ENCODE data around the gene DDIT4L.
"Not testable (repeated sequence)": the region's sequence is repeated elsewhere in the genome, so short reads cannot be mapped to it uniquely, and the experiment has no call there.

Gene DDIT4L

DNA sequence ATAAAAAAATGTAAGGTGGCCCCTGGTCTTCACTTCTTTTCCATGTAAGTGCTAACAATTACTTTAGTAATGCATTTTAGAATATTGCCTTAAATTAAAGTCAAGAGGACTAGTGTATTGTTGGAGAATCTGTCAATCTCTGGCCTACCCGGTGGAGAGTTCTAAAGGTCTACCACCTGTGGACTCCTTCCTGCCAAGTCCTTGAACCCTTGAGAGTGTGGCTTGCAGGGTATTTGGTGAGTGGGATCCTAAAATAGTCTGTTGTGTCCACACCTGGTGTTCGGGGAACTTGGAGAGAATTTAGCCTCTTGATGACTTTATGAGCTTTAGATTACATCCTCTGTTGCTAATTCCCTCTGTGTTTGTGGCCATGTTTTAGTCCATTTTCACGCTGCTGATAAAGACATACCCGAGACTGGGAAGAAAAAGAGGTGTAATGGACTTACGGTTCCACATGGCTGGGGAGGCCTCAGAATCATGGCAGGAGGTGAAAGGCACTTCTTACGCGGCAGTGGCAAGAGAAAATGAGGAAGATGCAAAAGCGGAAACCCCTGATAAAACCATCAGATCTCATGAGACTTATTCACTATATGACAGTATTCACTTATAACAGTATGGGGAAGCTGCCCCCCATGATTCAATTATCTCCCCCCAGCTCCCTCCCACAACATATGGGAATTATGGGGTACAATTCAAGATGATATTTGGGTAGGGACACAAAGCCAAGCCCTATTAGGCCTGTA, 23.8 kb downstream of the DDIT4L start:
- DNase-seq (ENCODE audit: low read depth in 3 of 3, low spot score in 1 of 3): no peak

DNA sequence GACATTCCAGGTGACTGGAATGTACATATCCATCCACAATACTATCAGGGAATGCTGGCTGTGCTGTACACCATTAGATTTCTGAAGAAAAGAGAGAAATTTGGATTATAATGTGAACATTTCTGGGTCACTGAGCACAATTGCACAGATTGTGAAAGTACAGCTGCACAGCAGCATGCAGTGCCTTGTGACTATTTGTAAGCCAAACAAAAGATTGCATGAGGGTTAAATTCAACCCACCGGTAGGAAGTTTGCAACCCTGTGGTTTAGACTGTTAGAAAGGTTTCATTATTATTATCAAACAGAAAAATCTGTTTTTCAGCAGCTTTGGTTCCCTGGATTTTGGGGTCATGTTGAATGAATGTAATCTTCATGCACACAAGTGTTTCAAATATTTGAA, 24.5 kb downstream of the DDIT4L start:
- DNase-seq (ENCODE audit: low read depth in 3 of 3, low spot score in 1 of 3): no peak

DNA sequence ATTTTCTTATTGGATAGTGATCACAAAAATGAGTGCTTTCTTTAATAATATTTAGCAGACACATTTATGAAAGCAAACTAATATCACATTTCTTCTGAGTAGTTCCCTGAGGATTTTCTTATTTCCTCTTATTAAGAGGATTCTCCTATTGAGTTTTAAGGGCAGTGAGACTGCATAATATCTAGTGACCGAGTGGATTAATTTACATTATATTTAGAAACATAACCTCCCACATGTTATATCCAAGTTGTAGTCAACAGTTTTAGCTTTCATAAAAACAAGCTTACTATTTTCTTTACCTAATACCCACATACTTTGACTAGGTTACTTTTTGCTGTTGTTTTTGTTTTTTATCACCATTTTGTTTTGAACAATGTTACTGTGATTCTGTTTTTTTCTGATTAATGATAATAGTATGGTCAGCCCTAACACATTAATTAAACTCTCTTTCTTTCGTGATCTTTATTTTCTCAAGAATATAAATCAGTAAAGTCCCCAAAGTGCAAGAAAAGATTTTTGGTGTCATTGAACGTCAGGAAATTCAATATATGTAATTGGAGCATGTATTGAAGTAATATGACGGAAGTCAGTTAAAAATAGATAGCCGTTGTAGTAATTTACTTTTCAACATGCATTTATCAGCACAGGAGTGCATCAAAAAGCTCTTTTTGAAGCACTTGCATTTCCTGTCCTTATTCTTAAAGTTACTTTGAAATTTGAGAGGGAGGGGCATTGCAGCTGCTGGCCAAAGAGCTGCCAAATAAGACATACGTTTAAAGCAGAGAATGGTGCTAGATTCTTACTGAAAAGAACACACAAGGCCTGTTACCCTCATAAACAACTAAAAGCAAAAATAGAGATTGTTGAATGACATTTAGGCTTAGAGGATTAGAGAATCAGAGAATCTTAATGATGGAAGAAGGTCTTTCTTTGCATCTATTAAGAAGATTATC, 25.2 kb downstream of the DDIT4L start:
- no peak for DNase-seq (ENCODE audit: low read depth in 3 of 3, low spot score in 1 of 3)

DNA sequence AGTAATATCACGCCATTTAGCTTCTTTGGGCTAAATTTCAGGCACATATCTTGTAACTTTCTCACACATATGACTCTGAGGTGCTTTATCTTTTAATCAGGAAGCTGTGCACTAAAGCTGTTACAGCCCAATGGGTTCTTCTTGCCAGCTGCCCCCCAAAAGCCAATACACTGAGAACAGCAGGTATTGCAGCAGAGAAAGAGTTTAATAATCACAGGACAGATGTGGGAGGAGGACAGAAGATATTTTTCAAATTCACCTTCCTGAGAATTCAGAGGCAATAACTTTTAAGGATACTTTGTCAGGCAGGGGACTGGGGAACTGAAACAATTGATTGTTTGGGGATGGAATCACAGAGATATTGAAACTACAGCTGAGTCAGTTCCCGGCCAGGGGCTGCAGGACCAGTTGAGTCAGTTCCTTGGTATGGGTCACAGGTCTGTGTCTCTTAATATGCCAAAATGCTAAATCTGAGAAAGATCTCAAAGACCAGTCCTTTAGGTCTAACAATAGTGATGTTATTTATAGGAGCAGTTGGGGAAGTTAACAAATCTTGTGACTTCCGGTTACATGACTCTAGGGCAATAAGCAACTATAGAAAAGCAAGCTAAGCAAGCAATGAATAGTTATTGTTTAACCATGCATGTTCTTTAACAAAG, 28.1 kb downstream of the DDIT4L start:
- DNase-seq (ENCODE audit: low read depth in 3 of 3, low spot score in 1 of 3): no peak

DNA sequence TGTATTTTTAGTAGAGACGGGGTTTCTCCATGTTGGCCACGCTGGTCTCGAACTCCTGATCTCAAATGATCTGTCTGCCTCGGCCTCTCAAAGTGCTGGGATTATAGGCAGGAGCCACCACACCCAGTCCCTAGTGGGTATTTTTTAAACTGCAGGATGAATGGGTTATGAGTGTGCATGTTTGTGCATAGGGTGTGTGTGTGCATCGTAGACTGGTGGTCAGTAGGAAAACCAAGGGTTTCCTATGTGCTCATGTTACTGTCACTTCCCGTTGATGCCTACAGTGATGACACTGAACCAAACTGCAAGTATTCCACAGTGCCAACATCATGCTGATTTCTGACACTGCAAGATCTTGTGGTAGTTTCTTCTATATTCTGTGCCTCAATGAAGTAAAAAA, 41.1 kb downstream of the DDIT4L start:
- DNase-seq (ENCODE audit: low read depth in 3 of 3, low spot score in 1 of 3): no peak

DNA sequence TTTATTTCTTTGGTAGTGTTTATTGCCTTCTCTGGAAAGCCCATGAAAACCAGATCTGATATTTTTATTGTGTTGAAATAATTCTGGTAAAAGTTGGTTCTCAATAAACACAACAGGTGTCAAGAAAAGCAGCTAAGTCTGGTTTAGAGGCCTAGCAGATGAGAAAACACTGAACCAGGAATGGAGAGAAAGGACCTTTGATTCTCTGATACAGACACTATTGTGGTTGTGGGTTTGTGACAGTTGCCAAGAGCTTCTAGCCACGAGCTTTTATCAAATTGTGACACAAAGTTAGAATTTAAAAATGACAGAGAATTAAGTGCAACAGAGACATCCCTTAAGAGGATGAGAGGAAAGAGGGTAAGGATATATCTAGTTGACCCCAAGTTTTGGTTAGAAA, 42.6 kb downstream of the DDIT4L start:
- no peak for DNase-seq (ENCODE audit: low read depth in 3 of 3, low spot score in 1 of 3)

DNA sequence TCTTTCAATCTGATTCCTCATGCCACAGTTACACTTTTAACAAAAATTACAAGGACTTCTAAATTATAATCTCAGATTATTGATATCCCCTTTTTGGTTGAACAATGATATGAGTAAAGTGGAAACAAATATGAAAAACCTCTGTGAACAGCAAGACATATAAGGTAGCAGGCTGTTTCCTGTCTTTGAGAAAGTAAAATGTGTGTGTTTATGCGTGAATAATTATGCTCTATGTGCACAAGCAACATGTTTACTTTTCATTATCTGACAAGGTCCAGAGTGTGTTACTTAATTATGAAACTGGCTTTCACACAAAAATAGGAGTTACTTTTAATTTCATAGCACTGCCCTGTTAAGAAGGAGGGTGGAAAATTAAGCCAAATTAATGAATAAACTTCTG, 43.1 kb downstream of the DDIT4L start:
- DNase-seq (ENCODE audit: low read depth in 3 of 3, low spot score in 1 of 3): no peak

DNA sequence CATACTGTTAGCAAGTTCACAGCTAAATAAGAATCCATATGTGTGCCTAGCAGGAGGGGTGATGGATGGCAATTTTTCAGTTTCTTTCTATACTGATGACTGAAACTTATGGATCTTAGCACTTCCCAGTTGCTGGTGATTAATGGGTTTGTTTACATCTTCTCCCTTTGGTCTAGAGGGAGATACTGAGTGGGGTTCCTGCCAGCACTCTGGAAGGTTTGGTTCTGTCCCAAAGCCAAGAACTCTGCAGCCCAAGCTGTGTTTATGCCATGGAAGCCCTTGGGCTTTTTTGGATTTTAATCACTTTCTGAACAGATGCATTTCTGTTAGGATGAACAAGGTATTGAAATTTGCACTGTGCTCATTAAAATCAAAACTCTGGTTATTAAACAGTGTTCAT, 43.5 kb downstream of the DDIT4L start:
- DNase-seq (ENCODE audit: low read depth in 3 of 3, low spot score in 1 of 3): no peak

DNA sequence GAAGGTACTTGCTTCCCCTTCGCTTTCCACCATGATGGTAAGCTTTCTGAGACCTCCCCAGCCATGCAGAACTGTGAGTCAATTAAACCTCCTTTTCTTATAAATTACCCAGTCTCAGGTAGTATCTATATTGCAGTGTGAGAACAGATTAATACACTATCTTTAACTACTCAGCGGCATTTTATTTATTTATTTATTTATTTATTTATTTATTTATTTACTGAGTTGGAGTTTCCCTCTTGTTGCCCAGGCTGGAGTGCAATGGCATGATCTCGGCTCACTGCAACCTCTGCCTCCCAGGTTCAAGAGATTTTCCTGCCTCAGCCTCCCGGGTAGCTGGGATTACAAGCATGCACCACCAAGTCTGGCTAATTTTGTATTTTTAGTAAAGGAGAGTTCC, 52.9 kb downstream of the DDIT4L start:
- DNase-seq (ENCODE audit: low read depth in 3 of 3, low spot score in 1 of 3): not testable (repeated sequence)

Data from stimulated activated CD4-positive, alpha-beta T cell treated with anti-CD3 and anti-CD28 coated beads, TNF-alpha, amount 100 ng/mL, for 1 hour (primary cell).